ENCODE measurements around the gene VWA5B2. TPM values are rescaled to one million over a fixed set of nuclear protein-coding genes. Genes with fewer than 3 reads are reported as not detected.

Gene VWA5B2
- total RNA-seq, 1 experiment from 2014 or later: 10.6 TPM

DNA sequence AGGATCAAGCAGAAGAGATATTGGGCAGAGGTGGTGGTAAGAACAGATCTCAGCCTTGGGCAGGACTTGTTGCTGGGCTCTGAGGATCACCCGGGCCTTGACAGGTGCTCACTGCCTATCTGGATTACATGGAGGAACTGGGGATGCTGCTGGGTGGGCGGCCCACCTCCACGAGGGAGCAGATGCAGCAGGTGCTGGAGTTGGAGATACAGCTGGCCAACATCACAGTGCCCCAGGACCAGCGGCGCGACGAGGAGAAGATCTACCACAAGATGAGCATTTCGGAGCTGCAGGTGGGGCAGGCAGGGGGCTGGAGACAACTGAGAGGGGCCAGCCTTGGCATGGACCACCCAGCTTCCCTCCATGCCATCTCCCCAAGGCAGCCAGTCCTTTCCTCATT, 54.3 kb downstream of the VWA5B2 start:
- TF ChIP-seq CEBPB (IDR thresholded peaks at IDR 0.05; ENCODE audit: low read depth) (no peak), CBX3 (IDR thresholded peaks at IDR 0.05; ENCODE audit: low read depth) (no peak), EGR1 (IDR thresholded peaks at IDR 0.05; ENCODE audit: low read depth) (no peak), RAD21 (IDR thresholded peaks at IDR 0.05; ENCODE audit: low read depth) (no peak), ZFX (IDR thresholded peaks at IDR 0.05) (no peak), POLR2AphosphoS5 (IDR thresholded peaks at IDR 0.05; ENCODE audit: low read depth, low read length) (no peak), SIN3A (IDR thresholded peaks at IDR 0.05; ENCODE audit: low read depth) (no peak), ZNF274 (IDR thresholded peaks at IDR 0.05; ENCODE audit: low read depth, low read length) (no peak), FOSL1 (IDR thresholded peaks at IDR 0.05; ENCODE audit: low read depth) (no peak), EZH2phosphoT487 (IDR thresholded peaks at IDR 0.05; ENCODE audit: borderline replicate concordance) (no peak), EZH2 (IDR thresholded peaks at IDR 0.05) (no peak), YY1 (IDR thresholded peaks at IDR 0.05; ENCODE audit: extremely low read depth, insufficient replicate concordance, low read depth, low read length) (no peak), JUND (IDR thresholded peaks at IDR 0.05) (no peak), SP1 (IDR thresholded peaks at IDR 0.05; ENCODE audit: low read depth) (no peak), POLR2A (IDR thresholded peaks at IDR 0.05; ENCODE audit: borderline replicate concordance, extremely low read depth, insufficient read depth, insufficient read length) (no peak), SRF (IDR thresholded peaks at IDR 0.05; ENCODE audit: low read depth) (no peak)
- TF ChIP-seq, protein P1, sequence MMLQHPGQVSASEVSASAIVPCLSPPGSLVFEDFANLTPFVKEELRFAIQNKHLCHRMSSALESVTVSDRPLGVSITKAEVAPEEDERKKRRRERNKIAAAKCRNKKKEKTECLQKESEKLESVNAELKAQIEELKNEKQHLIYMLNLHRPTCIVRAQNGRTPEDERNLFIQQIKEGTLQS (IDR thresholded peaks at IDR 0.05): no peak
- TF ChIP-seq, protein P2, sequence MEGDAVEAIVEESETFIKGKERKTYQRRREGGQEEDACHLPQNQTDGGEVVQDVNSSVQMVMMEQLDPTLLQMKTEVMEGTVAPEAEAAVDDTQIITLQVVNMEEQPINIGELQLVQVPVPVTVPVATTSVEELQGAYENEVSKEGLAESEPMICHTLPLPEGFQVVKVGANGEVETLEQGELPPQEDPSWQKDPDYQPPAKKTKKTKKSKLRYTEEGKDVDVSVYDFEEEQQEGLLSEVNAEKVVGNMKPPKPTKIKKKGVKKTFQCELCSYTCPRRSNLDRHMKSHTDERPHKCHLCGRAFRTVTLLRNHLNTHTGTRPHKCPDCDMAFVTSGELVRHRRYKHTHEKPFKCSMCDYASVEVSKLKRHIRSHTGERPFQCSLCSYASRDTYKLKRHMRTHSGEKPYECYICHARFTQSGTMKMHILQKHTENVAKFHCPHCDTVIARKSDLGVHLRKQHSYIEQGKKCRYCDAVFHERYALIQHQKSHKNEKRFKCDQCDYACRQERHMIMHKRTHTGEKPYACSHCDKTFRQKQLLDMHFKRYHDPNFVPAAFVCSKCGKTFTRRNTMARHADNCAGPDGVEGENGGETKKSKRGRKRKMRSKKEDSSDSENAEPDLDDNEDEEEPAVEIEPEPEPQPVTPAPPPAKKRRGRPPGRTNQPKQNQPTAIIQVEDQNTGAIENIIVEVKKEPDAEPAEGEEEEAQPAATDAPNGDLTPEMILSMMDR (IDR thresholded peaks at IDR 0.05 in 2 of 3, conservative IDR thresholded peaks at IDR 0.05 in 1 of 3; ENCODE audit: borderline replicate concordance in 1 of 3, insufficient read depth in 1 of 3, low read depth in 2 of 3, low read length in 2 of 3): no peak
- TF ChIP-seq, protein P3, sequence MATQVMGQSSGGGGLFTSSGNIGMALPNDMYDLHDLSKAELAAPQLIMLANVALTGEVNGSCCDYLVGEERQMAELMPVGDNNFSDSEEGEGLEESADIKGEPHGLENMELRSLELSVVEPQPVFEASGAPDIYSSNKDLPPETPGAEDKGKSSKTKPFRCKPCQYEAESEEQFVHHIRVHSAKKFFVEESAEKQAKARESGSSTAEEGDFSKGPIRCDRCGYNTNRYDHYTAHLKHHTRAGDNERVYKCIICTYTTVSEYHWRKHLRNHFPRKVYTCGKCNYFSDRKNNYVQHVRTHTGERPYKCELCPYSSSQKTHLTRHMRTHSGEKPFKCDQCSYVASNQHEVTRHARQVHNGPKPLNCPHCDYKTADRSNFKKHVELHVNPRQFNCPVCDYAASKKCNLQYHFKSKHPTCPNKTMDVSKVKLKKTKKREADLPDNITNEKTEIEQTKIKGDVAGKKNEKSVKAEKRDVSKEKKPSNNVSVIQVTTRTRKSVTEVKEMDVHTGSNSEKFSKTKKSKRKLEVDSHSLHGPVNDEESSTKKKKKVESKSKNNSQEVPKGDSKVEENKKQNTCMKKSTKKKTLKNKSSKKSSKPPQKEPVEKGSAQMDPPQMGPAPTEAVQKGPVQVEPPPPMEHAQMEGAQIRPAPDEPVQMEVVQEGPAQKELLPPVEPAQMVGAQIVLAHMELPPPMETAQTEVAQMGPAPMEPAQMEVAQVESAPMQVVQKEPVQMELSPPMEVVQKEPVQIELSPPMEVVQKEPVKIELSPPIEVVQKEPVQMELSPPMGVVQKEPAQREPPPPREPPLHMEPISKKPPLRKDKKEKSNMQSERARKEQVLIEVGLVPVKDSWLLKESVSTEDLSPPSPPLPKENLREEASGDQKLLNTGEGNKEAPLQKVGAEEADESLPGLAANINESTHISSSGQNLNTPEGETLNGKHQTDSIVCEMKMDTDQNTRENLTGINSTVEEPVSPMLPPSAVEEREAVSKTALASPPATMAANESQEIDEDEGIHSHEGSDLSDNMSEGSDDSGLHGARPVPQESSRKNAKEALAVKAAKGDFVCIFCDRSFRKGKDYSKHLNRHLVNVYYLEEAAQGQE (IDR thresholded peaks at IDR 0.05; ENCODE audit: low read depth): no peak
- Histone ChIP-seq H3K27me3 (ENCODE audit: insufficient read depth, low read length) (no peaks in the 10 kb centered on the region), H2AFZ (ENCODE audit: low read depth, low read length, poor library complexity, severe bottlenecking) (no peak overlapping the region), H3K9me2 (ENCODE audit: insufficient read depth) (no peaks in the 10 kb centered on the region), H3K4me1 (ENCODE audit: control insufficient read depth in 1 of 2, insufficient read depth in 2 of 2, low read length in 2 of 2) (no peaks in the 10 kb centered on the region), H4K20me1 (ENCODE audit: insufficient read depth) (no peaks in the 10 kb centered on the region), H3K36me3 (ENCODE audit: control insufficient read depth in 1 of 2, insufficient read depth in 2 of 2, low read length in 2 of 2) (no peaks in the 10 kb centered on the region), H3K27ac (ENCODE audit: low read depth, low read length) (no peak overlapping the region), H3K9me3 (ENCODE audit: control insufficient read depth in 1 of 2, insufficient read depth in 1 of 2, low read depth in 1 of 2, low read length in 2 of 2) (no peaks in the 10 kb centered on the region), H3K9ac (ENCODE audit: low read length) (no peak overlapping the region), H3K79me2 (ENCODE audit: insufficient read depth, low read length) (no peaks in the 10 kb centered on the region), H3K4me2 (ENCODE audit: low read length) (no peak overlapping the region), H3K4me3 (replicated peaks in 1 of 2; ENCODE audit: low read depth in 1 of 2, low read length in 2 of 2) (no peak overlapping the region)
- DNase-seq (ENCODE audit: low read depth, low spot score) (no peak), ATAC-seq (no peak)
- CTCF ChIA-PET: interaction anchor here (1.0 to 1.6 kb wide), 2 partner anchors 56 to 387 kb away, joined by 3 to 15 read pairs; no protein-coding TSS in a partner anchor
- POLR2A ChIA-PET: no interaction called here
- BruUV-seq (replicated peaks): no TSS peak
- intact Hi-C loops (cut with micrococcal nuclease): loop anchor here (1.0 to 10.0 kb wide), 3 partner anchors 33 to 819 kb away; partner anchors contain the start of gene ABCC5
- RAD21 ChIA-PET (ENCODE audit: low non-redundant PET in 1 of 2, low total read pairs in 2 of 2, uncharacterized antibody in 2 of 2, unreplicated experiment in 2 of 2): no interaction called here
